ENCODE data around the gene RNF17.
A peak's percentile ranks its signal among the peaks of the same experiment; 100 is the strongest.
"Not testable (repeated sequence)": the region's sequence is repeated elsewhere in the genome, so short reads cannot be mapped to it uniquely, and the experiment has no call there.

The RNF17 gene, protein sequence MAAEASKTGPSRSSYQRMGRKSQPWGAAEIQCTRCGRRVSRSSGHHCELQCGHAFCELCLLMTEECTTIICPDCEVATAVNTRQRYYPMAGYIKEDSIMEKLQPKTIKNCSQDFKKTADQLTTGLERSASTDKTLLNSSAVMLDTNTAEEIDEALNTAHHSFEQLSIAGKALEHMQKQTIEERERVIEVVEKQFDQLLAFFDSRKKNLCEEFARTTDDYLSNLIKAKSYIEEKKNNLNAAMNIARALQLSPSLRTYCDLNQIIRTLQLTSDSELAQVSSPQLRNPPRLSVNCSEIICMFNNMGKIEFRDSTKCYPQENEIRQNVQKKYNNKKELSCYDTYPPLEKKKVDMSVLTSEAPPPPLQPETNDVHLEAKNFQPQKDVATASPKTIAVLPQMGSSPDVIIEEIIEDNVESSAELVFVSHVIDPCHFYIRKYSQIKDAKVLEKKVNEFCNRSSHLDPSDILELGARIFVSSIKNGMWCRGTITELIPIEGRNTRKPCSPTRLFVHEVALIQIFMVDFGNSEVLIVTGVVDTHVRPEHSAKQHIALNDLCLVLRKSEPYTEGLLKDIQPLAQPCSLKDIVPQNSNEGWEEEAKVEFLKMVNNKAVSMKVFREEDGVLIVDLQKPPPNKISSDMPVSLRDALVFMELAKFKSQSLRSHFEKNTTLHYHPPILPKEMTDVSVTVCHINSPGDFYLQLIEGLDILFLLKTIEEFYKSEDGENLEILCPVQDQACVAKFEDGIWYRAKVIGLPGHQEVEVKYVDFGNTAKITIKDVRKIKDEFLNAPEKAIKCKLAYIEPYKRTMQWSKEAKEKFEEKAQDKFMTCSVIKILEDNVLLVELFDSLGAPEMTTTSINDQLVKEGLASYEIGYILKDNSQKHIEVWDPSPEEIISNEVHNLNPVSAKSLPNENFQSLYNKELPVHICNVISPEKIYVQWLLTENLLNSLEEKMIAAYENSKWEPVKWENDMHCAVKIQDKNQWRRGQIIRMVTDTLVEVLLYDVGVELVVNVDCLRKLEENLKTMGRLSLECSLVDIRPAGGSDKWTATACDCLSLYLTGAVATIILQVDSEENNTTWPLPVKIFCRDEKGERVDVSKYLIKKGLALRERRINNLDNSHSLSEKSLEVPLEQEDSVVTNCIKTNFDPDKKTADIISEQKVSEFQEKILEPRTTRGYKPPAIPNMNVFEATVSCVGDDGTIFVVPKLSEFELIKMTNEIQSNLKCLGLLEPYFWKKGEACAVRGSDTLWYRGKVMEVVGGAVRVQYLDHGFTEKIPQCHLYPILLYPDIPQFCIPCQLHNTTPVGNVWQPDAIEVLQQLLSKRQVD (N-terminal part only)

DNA sequence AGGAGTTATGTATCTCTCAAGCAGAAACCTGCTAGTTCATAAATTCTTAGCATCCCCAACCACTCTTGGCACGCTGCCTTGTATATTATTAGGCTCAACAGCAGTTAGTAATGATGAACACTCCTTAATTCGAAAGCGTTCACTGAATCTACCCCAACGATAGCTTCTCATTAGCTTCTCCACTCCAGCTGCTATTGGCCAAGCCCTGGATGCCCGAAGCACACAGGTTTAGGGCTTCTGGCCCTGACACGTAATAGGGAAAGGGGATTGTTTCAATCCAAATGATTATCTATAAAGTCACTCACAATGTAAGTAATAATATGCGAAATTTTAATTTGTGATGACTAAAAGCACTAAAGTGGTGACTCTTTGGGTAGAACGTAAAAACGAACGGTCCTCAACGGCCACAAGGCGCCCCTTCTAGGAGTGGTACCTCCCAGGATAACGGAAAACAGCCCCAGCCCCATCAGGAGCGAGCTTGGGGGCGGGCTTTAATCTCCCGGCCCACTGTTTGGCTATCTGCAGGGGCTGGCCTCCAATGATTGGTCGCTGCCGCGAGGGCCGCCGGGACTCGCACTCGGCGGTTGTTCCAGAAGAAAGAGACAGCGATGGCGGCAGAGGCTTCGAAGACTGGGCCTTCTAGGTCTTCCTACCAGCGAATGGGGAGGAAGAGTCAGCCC lies at the start of gene RNF17:
Gene RNF17 (plus strand): TSS at position 574 of the 680 bp plus-strand sequence. CDS start 35 bp downstream, at position 609.
- no peak for DNase-seq

DNA sequence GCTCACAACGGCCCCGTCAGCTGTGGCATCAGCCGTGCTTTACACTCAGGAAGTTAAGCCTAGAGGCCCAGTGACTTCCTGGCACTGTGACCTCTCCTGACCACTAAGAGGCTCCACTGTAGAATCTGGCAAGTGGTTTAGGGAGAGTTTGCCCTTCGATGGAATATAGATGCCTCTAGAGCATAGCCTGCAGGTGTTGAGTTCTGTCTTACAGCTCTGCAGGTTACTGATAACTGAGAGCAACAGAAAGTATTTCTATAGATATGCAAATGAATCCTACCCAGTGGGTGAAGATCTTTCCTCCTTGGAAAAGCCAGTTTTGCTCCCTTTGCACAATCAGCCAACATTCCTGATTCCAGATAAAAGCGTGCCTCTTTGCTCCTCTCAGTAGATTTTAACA lies 48.0 kb upstream of the RNF17 start:
- no peak for DNase-seq

DNA sequence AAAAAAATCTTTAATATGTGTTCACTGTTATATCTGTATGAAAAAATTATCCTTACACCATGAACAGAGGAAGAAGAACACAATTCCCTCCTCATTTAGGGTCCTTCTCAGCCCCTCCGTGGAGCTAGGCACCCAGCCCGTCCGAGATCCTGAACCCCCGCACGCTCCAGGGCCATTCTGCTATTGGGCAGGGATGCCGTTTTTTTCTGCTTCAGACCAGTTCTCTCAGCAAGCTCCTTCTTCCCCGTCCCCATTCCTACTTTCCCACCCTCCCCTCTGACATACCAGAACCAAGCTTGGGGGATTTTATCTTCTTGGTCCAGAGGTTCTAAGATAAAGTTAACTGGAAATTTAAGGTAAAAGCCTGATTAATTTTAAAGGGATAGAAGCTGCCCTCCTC lies 47.5 kb upstream of the RNF17 start:
- no peak for DNase-seq

DNA sequence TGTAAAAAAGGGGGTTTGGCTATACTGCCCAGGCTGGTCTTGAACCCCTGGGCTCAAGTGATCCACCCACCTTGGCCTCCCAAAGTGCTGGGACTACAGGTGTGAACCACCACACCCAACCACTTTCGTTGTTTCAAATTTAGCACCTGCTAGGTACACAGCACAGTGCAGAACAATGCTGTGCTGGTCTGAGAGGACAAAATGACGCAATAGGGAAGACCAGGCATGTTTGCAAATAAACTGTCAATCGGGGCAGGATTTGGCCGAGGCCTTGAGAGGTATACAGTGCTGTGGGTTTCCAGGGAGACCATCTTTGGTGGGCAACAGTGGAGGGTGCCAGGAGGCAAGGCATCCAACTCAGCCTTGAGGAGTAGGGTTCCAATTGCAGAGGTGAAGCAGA lies 46.8 kb upstream of the RNF17 start:
- DNase-seq: no peak

DNA sequence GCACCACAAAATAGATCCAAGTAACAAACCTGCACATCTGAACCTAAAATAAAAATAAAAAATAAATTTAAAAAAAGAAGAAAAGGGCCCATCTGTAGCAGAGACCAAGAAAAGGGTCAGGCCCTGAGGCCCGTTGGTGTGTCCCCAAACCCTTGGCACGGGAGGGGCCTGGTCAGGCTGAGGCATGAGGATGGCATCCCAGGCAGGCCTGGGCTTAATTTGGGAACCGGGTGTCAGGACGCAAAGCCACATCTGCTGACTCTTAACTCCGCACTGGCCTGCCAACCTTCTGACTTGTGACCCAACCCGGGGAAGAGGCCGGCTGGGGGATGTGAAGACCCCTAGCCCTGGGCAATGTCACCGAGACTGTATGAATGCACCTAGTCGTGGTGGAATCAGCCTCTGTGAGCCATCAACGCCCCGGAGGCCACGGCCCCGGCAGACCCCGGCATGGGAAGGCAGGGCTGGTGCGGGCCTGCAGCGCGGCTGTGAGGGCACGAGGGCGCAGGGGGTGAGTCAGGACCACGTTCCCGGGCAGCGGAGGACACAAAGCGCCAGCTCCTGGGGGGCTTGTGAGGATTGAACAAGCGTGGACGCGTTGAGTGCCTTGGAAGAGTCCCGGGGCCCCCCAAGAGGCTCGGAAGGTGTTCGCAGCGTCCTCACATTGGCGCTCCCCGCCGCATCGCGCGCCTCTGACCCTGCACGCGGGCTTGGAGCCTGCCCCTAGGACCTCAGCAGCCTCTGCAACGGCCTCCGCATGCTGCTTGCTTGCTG lies 45.6 kb upstream of the RNF17 start:
- DNase-seq: no peak

DNA sequence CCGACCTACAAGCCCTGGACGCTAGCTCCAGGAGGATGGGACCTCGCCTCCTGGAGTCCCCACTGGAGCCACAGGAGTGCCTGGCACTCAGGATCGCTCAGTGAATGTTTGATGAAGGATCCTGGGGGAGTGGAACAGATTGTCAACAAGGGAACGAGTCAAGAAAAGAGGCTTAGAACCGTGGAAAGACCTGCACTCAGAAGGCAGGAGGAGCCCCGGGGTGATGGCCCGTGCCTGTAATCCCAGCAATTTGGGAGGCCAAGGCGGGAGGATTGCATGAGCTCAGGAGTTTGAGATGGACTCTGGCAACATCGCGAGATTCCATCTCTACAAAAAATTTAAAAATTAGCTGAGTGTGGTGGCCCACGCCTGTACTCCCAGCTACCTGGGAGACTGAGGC lies 44.8 kb upstream of the RNF17 start:
- no peak for DNase-seq

DNA sequence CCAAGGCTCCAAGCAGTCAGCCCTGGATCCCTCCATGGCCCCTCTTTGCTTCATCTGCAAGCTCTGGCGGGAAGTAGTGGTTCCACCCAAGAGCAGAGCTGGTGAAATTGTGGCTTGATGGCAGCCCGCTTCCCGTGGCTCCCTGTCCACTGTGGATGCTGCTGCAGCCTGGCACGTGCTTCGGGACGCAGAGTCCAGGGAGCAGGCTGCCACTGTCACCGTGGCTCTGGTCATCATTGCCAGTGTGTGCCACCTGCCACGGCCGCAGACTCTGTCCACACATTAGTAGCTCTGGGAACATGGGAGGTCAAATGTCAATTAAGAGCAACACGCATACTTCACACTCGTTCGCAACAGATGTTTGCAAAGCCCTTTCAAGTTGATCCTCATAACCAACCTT lies 40.8 kb upstream of the RNF17 start:
- DNase-seq: no peak

DNA sequence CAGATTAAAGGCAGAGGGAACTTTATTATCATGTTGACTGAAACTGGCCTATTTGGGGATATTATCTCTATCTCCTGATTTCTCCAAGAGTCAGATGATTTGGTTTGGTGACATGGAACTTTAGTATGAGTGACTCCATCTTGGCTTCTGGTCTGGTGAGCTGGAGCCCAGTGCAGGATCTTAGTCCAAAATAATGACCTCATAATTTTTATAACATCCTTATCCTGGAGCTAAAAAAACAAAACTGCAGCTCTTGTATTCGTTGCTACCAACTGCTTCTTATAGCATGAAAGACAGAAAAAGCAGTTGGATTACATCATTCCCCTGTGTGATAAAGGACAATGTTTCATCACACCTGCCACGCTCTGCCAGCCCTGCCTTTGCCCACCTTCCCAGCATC lies 39.3 kb upstream of the RNF17 start:
- no peak for DNase-seq

DNA sequence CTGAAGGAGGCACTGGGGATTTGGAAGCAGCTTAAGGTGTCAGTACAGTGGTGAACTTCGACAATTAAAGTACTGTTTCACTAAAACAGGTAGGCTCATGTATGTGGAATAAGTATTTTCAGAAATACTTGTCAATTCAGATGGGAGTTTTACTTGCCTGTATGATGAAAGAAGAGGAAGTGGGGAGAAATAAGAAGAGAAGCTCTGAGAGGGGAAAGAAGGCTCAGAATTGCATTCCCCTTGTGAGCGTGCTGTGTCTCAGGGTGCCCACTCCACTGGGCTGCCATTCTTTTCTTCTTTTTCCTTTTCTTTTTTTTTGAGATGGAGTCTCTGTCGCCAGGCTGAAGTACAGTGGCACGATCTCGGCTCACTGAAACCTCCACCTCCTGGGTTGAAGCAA lies 38.6 kb upstream of the RNF17 start:
- no peak for DNase-seq

DNA sequence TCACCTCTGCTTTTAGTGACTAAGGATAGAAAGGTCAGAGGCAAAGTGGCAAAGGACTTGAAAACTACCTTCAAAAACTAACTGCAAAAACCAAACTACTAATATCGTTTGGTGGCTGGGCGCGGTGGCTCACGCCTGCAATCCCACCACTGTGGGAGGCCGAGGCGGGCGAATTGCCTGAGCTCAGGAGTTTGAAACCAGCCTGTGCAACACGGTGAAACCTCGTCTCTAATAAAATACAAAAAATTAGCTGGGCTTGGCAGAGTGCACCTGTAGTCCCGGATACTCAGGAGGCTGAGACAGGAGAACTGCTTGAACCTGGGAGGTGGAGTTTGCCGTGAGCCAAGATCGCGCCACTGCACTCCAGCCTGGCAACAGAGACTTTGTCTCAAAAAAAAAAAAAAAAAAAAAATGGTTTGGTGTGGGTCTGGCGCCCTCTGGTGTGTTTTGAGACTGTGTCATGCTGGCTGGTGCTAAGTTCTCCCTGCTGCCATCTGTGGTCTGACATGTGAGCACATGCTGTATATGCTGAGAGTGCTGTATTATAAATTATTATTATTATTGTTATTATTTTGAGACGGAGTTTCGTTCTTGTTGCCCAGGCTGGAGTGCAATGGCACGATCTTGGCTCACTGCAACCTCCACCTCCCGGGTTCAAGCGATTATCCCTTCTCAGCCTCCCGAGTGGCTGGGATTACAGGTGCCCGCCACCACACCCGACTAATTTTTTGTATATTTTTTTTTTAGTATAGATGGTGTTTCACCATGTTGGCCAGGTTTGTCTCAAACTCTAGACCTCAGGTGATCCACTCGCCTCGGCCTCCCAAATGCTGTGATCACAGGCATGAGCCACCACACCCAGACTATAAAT lies 36.0 kb upstream of the RNF17 start:
- peak; percentile 40 for DNase-seq

DNA sequence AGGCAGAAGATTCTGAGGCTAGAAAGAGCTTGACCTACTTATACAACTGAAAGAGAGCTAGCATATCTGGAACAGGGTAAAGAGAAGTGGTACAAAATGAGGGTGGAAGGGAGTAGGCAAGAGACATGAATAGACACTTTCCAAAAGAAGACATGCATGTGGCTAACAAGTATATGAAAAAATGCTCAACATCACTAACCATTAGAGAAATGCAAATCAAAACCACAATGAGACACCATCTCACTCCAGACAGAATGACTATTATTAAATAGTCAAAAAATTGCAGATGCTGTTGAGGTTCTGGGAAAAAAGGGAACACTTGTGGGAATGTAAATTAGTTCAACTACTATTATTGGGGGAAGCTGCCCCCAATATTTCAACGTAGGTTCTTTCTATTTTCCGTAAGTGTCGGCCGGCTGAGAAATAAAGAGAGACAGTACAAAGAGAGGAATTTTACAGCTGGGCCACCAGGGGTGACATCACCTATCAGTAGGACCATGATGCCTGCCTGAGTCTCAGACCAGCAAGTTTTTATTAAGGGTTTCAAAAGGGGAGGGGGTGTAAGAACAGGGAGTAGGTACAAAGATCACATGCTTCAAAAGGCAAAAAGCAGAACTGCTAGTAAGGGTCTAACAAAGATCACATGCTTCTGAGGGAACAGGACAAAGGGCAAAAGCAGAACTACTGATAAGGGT lies 32.9 kb upstream of the RNF17 start:
- DNase-seq: not testable (repeated sequence)

DNA sequence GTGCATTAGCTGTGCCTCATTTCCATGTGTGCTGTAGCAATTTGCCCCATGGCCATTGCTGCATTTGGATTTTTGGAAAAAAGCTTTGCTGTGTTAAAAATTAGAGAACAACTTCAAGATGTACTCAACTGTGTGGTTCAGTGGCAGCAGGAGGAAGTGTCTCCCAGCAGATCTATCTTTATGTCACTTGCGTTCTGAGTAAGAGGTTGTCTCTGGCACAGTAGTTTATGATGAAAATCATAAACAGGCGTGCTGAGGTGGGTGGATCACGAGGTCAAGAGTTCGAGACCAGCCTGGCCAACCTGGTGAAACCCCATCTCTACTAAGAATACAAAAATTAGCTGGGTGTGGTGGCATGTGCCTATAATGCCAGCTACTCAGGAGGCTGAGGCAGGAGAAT lies 29.0 kb upstream of the RNF17 start:
- DNase-seq: no peak

DNA sequence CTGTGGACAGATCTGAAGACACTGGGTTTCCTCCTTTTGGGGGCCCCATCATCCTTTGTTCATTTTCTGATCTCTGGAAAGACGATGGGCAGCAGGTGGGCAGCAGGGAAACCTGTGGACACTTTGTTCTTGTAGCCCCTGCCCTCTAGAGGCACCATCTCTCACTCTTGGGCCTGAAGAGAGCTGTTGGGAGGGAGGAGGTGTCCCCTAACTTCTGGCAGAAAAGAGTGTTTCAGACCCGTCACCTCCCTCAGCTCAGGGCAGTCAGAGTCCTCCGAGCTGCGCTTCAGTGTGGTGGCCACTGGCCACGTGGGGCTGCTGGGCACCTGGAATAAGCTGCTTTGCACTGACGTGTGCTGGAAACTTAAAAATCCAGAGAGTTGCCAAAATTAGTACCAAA lies 26.9 kb upstream of the RNF17 start:
- no peak for DNase-seq

DNA sequence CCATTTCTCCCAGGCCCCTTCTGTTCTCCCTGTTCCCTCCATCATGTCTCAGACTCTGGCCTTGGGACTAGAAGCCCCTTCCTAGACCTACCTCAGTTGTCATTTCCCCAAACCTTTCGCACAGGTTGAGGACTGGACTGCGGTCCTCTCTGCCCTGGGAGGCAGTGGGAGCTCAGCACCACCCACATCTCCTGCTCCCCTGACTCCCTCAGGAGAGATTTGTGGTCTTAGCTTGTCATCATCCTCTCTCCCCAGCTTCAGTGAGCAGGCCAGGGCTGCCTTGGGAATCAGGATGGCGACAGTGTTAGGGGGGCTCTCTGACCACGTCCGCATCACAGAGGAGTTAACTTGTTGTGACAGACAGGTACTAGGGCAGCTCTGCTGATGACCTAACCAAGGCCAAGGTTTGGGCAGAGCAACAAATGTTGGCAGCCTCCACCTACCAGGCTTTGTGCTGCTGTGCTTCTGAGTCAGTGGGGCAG lies 25.6 kb upstream of the RNF17 start:
- DNase-seq: no peak

DNA sequence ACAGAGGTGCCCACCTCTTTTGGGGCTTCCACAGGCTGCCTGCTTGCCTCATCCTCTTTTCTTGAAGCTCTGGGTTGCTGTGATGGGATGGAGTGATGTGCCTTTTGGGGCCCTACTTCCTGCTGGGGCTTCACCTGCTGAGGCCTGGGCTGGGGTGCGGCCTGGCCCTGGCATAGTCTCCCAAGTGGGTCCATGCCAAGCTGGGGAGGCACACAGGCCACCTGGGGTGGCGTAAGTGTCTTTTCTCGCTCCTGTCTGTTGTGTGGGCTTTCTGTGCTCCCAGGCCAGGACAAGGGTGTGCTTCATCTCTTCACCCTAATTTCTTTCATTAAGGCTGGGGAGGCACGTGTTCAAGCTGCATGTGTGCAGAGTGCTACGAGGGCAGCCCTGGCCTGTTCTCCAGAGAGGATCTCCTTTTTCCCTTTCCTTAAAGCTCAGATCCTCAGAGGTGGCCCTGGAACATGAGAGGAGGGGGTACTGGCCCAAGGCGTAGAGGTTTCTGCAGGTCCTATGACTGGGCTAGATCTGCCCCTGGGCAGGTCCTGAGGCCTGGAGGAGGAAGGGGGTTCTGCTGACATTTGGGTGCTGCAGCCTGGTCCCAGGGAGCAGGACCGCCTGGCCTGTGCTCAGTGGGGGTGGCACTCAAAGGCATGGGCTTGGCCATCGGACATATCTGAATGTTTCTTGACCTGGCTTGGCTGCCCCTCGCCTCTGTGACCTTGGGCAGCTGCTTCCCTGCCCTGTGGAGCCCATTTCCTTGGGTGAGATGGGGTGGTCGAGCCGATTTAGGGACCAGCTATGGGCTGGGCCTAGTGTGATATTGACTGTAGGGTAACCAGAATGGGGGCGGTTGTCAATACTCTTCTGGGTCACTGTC lies 23.7 kb upstream of the RNF17 start:
- no peak for DNase-seq

DNA sequence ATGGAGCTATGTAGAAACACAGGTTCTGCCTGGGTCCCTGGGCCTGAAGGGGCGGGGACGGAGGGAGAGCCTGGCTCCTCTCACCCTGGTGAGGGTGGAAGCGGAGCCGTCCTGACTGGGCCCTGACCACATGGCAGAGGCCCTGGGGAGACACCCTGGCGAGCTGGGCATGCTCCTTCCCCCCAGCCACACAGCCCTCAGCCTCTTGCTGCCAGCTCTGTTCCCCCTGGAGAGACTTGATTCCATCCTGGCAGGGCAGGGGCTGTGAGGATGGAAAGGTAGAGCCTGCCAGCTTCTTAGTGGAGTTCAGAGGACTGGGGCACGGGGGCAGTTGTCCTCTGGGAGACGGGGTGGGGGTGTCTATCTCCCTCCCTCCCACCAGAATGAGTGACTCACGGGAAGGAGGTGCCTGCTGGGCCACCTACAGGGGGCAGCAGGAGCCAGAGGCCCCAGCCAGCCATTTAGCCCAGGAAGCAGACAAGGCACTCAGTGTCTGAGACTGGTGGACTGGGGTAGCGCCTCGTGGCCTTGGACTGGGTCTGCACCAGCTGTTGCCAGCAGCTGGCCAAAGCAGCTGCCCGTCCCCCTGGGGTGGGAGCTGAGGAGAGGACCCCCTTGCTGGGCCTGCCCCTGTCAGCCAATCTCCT lies 22.8 kb upstream of the RNF17 start:
- DNase-seq: no peak

DNA sequence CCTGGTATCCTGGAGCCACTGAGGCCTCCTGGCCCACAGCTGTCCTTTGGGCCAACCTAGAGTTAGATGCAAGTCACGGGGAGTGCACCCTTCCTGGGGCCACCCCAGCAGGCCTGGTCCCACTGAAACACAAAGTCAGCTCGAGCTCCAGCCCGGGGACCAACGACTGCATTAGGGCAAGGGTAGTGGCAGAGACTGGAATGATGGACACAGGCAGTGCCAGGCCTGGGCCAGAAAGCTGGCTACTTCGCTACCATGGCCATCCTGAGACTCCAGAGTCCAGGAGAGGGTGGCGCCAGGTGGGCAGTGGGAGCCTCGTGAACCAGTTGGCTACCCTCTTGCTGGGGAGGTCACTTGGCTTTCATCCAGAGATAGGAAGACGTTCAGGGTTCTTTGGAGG lies 22.2 kb upstream of the RNF17 start:
- DNase-seq: no peak

DNA sequence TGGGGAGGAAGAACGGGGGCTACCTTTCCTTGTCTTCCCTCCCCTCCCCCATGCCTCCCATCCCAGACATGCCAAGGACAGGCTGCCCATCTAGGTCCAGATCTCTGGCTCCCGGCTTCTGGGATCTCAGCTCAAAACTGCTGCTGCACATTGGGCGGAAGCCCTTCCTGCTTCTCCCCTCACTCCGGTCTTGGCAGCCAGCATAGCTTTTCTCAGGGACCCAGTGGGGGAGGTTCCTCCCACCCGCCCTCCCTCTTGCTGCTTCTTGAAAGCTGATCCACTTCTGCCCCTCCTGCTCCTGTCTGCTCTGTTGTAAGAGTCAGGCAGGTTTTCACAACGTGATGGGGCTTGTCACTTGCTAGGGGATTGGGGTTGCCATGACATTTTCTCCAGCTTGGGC lies 21.7 kb upstream of the RNF17 start:
- DNase-seq: no peak

All from NK-92 treated with Interleukin-12 subunit alpha and Interleukin-12 subunit beta, amount 100 ng/mL, for 24 hours (cell line).